Loucy (cell line): ENCODE data around the gene DISC1.
"Not testable (repeated sequence)": the region's sequence is repeated elsewhere in the genome, so short reads cannot be mapped to it uniquely, and the experiment has no call there.

Experiments used
- EZH2phosphoT487 ChIP-seq: fragments of 200-600 bp; IDR thresholded peaks from 2 replicates; pipeline ENCODE4 v1.6.1; 2018; ENCODE audit warnings: antibody characterized with exemption, mild to moderate bottlenecking, moderate library complexity, borderline replicate concordance
- TF ChIP-seq, protein P1 (sequence below): fragments of 200-600 bp; sonication (generic); conservative IDR thresholded peaks from 2 replicates; pipeline ENCODE4 v1.5.1; 2014; ENCODE audit warnings: mild to moderate bottlenecking, antibody characterized with exemption, low read length

DNA sequence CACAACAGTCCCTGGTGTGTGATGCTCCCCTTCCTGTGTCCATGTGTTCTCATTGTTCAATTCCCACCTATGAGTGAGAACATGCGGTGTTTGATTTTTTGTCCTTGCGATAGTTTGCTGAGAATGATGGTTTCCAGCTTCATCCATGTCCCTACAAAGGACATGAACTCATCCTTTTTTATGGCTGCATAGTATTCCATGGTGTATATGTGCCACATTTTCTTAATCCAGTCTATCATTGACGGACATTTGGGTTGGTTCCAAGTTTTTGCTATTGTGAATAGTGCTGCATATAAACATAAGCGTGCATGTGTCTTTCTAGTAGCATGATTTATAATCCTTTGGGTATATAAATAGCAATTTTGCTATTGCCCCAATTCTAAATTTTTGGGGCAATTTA lies 19.6 kb downstream of the DISC1 start:
- TF ChIP-seq, protein P1, sequence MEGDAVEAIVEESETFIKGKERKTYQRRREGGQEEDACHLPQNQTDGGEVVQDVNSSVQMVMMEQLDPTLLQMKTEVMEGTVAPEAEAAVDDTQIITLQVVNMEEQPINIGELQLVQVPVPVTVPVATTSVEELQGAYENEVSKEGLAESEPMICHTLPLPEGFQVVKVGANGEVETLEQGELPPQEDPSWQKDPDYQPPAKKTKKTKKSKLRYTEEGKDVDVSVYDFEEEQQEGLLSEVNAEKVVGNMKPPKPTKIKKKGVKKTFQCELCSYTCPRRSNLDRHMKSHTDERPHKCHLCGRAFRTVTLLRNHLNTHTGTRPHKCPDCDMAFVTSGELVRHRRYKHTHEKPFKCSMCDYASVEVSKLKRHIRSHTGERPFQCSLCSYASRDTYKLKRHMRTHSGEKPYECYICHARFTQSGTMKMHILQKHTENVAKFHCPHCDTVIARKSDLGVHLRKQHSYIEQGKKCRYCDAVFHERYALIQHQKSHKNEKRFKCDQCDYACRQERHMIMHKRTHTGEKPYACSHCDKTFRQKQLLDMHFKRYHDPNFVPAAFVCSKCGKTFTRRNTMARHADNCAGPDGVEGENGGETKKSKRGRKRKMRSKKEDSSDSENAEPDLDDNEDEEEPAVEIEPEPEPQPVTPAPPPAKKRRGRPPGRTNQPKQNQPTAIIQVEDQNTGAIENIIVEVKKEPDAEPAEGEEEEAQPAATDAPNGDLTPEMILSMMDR = not testable (repeated sequence)
- not testable (repeated sequence) for TF ChIP-seq EZH2phosphoT487
